CD14-positive monocyte (primary cell): Measurements from ENCODE around the gene SP7. TPM values are rescaled to one million over a fixed set of nuclear protein-coding genes. Genes with fewer than 3 reads are reported as not detected.

Source experiments
- DNase-seq, 3 donors: peaks; one replicate each; pipeline ENCODE4 v3.0.0-alpha.2; 2011 to 2022
- H2AFZ ChIP-seq: 2 replicates; pipeline ENCODE4 v1.6.0; 2012; ENCODE audit warnings: mild to moderate bottlenecking, low read depth, low read length, inconsistent platforms; ENCODE audit not compliant: insufficient read depth, poor library complexity, severe bottlenecking
- H3K27ac ChIP-seq, 2 donors: 1 replicate in 1 of 2; 2 replicates in 1 of 2; pipeline ENCODE4 v1.5.1; 2012 to 2013; ENCODE audit warnings: low read length in 2 of 2, control low read depth in 1 of 2, inconsistent platforms in 1 of 2, low read depth in 1 of 2, mild to moderate bottlenecking in 1 of 2
- H3K27me3 ChIP-seq, 2 donors: one replicate each; pipeline versions ENCODE4 v1.6.0 to v1.6.1; 2011 to 2013; ENCODE audit warnings: low read length in 2 of 2; ENCODE audit not compliant: control insufficient read depth in 2 of 2, insufficient read depth in 2 of 2
- H3K36me3 ChIP-seq, 2 donors: replicated peaks in 1 of 2; 1 replicate in 1 of 2; 2 replicates in 1 of 2; pipeline versions ENCODE4 v1.5.1 to v1.6.1; 2012 to 2013; ENCODE audit warnings: low read length in 2 of 2, control low read depth in 1 of 2, inconsistent platforms in 1 of 2, mild to moderate bottlenecking in 1 of 2; ENCODE audit not compliant: insufficient read depth in 2 of 2, control insufficient read depth in 1 of 2
- H3K4me1 ChIP-seq, 2 donors: 1 replicate in 1 of 2; 2 replicates in 1 of 2; pipeline versions ENCODE4 v1.5.1 to v1.6.1; 2012 to 2013; ENCODE audit warnings: low read length in 2 of 2, control low read depth in 1 of 2, inconsistent platforms in 1 of 2, mild to moderate bottlenecking in 1 of 2, moderate library complexity in 1 of 2; ENCODE audit not compliant: insufficient read depth in 2 of 2, control insufficient read depth in 1 of 2
- H3K4me2 ChIP-seq: replicated peaks from 2 replicates; pipeline ENCODE3; 2012; ENCODE audit warnings: low read length, moderate library complexity, mild to moderate bottlenecking; ENCODE audit not compliant: poor library complexity, severe bottlenecking; ENCODE audit errors: extremely low read depth
- H3K4me3 ChIP-seq, 3 experiments: fragments of 200-600 bp in 1 of 3; sonication (generic) in 1 of 3; replicated peaks in 1 of 3; 1 replicate in 2 of 3; 2 replicates in 1 of 3; pipeline ENCODE4 v1.5.1; 2011 to 2013; ENCODE audit warnings: low read length in 3 of 3, mild to moderate bottlenecking in 3 of 3, control low read depth in 2 of 3, low read depth in 2 of 3, inconsistent platforms in 1 of 3, moderate library complexity in 1 of 3
- H3K79me2 ChIP-seq: 2 replicates; pipeline ENCODE4 v1.6.0; 2012; ENCODE audit warnings: mild to moderate bottlenecking, control low read depth, inconsistent platforms, low read length, moderate library complexity; ENCODE audit not compliant: insufficient read depth
- H3K9ac ChIP-seq: 2 replicates; pipeline ENCODE4 v1.6.0; 2017; ENCODE audit warnings: low read length, mild to moderate bottlenecking; ENCODE audit not compliant: insufficient read depth, poor library complexity, severe bottlenecking
- H3K9me3 ChIP-seq, 2 donors: replicated peaks in 1 of 2; 1 replicate in 1 of 2; 2 replicates in 1 of 2; pipeline versions ENCODE4 v1.5.1 to v1.6.1; 2012 to 2013; ENCODE audit warnings: low read length in 2 of 2, control low read depth in 1 of 2; ENCODE audit not compliant: control insufficient read depth in 1 of 2, insufficient read depth in 1 of 2
- H4K20me1 ChIP-seq: 2 replicates; pipeline ENCODE4 v1.6.0; 2012; ENCODE audit warnings: mild to moderate bottlenecking, low read length, control low read depth, moderate library complexity; ENCODE audit not compliant: insufficient read depth
- H3K27ac Mint-ChIP-seq, 7 donors: one replicate each; pipeline ENCODE4 v1.8.0; 2020; ENCODE audit warnings: mild to moderate bottlenecking in 7 of 7, mixed read lengths in 7 of 7, moderate library complexity in 6 of 7, inconsistent platforms in 2 of 7
- H3K27me3 Mint-ChIP-seq, 3 donors: one replicate each; pipeline ENCODE4 v1.8.0; 2021 to 2022; ENCODE audit warnings: low read depth in 3 of 3, mild to moderate bottlenecking in 3 of 3, mixed read lengths in 3 of 3, moderate library complexity in 3 of 3, inconsistent platforms in 1 of 3
- H3K36me3 Mint-ChIP-seq, 2 donors: one replicate each; pipeline ENCODE4 v1.8.0; 2020; ENCODE audit warnings: mixed read lengths in 2 of 2, inconsistent platforms in 1 of 2, mild to moderate bottlenecking in 1 of 2
- H3K4me1 Mint-ChIP-seq: one replicate; pipeline ENCODE4 v1.8.0; 2020; ENCODE audit warnings: mild to moderate bottlenecking, mixed read lengths
- H3K4me3 Mint-ChIP-seq, 2 donors: one replicate each; pipeline ENCODE4 v1.8.0; 2020; ENCODE audit warnings: mild to moderate bottlenecking in 2 of 2, mixed read lengths in 2 of 2, moderate library complexity in 1 of 2
- H3K9me3 Mint-ChIP-seq, 7 donors: one replicate each; pipeline ENCODE4 v1.8.0; 2020 to 2022; ENCODE audit warnings: mixed read lengths in 7 of 7, mild to moderate bottlenecking in 6 of 7, moderate library complexity in 6 of 7, inconsistent platforms in 2 of 7
- CTCF ChIP-seq: fragments of 200-600 bp; IDR thresholded peaks from one replicate; pipeline ENCODE4 v1.8.0; 2022; ENCODE audit warnings: antibody characterized with exemption, mild to moderate bottlenecking
- WGBS: methylation state at CpG from one replicate; pipeline ENCODE4 v1.1.5; 2013; ENCODE audit warnings: missing lambda C conversion rate; ENCODE audit not compliant: insufficient coverage; 5-methylcytosine and 5-hydroxymethylcytosine counted together
- intact Hi-C, 2 donors: fragments of 100-400 bp; cut with micrococcal nuclease; formaldehyde crosslinking; loops; one replicate each; pipeline versions ENCODE4 v1.15.0 to v1.15.1; 2023
- polyA plus RNA-seq, 3 donors: library from polyadenylated mRNA; depleted of rRNA in 1 of 3; unstranded in 2 of 3; stranded (reverse) in 1 of 3; fragments of 300-500 nt in 2 of 3; fragments of >200 nt in 1 of 3; fragmentation: Illumina TruSeq in 2 of 3; gene quantifications; 1 replicate in 2 of 3; 2 replicates in 1 of 3; pipeline ENCODE4 v1.2.3, GENCODE V29; 2012 to 2021

Gene SP7
- polyA plus RNA-seq, 3 donors = 0.04 TPM; not detected in 2

GRCh38 chr12:53379389-53380103 lies 43.4 kb upstream of the SP7 start:
- peak overlapping the region; percentile 77 to 91 for H3K27ac ChIP-seq
- peaks cover 35% of the 10 kb centered on the region for H3K4me1 Mint-ChIP-seq
- peaks cover 26 to 27% of the 10 kb centered on the region in 2 donors for H3K36me3 Mint-ChIP-seq
- H4K20me1 ChIP-seq = peaks cover 28% of the 10 kb centered on the region
- no peaks in the 10 kb centered on the region for H3K9me3 Mint-ChIP-seq
- H3K9me3 ChIP-seq = no peaks in the 10 kb centered on the region
- H3K36me3 ChIP-seq = peaks cover 22 to 26% of the 10 kb centered on the region in 2 donors
- no peak overlapping the region for H3K4me3 Mint-ChIP-seq
- H3K9ac ChIP-seq = peak overlapping the region; percentile 83
- WGBS = 0% methylated on average over 29 of the region's 29 CpGs
- H3K4me2 ChIP-seq = peak overlapping the region; percentile 88
- H3K27me3 ChIP-seq = no peaks in the 10 kb centered on the region
- peak overlapping the region; percentile 84 for H2AFZ ChIP-seq
- H3K27ac Mint-ChIP-seq = no peak overlapping the region
- no peak for TF ChIP-seq CTCF
- peak; percentile 100 for DNase-seq
- peaks cover 0 to 2% (median 1%) of the 10 kb centered on the region in 3 donors for H3K27me3 Mint-ChIP-seq
- H3K79me2 ChIP-seq = peaks cover 39% of the 10 kb centered on the region
- intact Hi-C loops = loop anchor here (1.0 to 5.0 kb wide), 4 partner anchors 27 to 121 kb away; partner anchors contain the start of genes AMHR2 (in 2 of the 2) and PCBP2 (in 1 of the 2)
- peaks cover 44 to 50% of the 10 kb centered on the region in 2 donors for H3K4me1 ChIP-seq
- H3K4me3 ChIP-seq = peak overlapping the region; percentile 61 to 82 (median 82)

- Mint-ChIP-seq H3K9me3 (no peaks in the 10 kb centered on the region), H3K27ac (no peak overlapping the region), H3K36me3 (peaks cover 20 to 22% of the 10 kb centered on the region in 2 donors), H3K27me3 (peaks cover 0 to 2% (median 1%) of the 10 kb centered on the region in 3 donors), H3K4me1 (peaks cover 31% of the 10 kb centered on the region), H3K4me3 (no peak overlapping the region)
- Histone ChIP-seq H3K79me2 (peaks cover 32% of the 10 kb centered on the region), H3K27me3 (no peaks in the 10 kb centered on the region), H3K9ac (peak overlapping the region; percentile 65), H3K36me3 (peaks cover 19 to 21% of the 10 kb centered on the region in 2 donors), H3K4me1 (peaks cover 41 to 48% of the 10 kb centered on the region in 2 donors), H3K27ac (peak overlapping the region; percentile 71 to 85), H4K20me1 (peaks cover 21% of the 10 kb centered on the region), H3K4me3 (peak overlapping the region; percentile 61 to 82 (median 77)), H2AFZ (peak overlapping the region; percentile 84), H3K4me2 (peak overlapping the region; percentile 74), H3K9me3 (no peaks in the 10 kb centered on the region)
- DNase-seq = no peak
- TF ChIP-seq CTCF = no peak
- intact Hi-C loops = loop anchor here (1.0 to 5.0 kb wide), 3 partner anchors 26 to 121 kb away; partner anchors contain the start of gene PCBP2 (in 1 of the 2)
- WGBS = 23% methylated on average over 23 of the region's 23 CpGs
Measured at GRCh38 chr12:53378724-53379388, 42.7 kb upstream of the SP7 start.
